LNCAP (cell line): ENCODE measurements around the gene EME1.

ENCODE experiments used
- TF ChIP-seq, protein P1 (sequence below): fragments of 450-650 bp; IDR thresholded peaks from 2 replicates; pipeline ENCODE4 v1.5.1; 2017; ENCODE audit warnings: mild to moderate bottlenecking

The EME1 gene

DNA sequence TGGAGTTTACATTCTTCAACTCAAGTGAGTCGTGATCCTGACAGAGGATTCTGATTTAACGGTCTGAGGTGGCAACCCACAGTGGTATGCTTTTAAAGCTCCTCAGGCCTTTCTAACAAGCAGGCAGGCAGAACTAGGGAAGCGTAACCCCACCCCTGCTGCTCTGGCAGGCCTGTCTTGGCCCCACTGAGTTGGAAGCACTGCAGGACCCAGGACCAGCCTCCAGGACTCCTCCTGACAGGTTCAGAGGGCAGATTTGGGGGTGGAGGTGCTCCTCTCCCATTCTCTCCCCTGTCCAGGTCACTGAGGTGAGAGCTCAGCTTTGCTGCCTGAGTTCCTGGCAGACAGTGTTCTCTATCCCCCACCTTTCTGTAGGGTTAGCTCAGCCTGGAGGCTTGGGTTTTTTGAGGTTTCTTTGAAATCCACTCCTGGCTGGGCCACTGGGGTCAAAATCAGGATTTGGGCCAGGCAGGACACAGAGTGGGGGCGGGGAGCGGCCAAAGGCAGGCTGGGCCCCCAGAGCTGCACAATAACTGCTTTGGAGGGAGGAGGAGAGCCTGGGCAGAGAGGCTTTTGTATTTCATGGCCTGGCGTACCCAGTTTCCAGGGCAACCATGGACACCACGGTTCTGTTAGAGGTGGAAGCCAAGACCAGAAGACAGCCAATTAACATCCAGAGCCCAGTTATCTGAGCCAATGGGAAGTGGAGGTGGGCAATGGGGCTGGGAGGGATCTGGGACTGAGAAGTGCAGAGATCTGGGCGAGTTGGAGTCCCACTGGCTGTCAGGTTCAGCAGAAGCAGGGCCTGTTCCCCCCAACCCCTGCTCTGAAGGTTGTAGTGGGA is 9.6 kb upstream of the EME1 start:
- TF ChIP-seq, protein P1, sequence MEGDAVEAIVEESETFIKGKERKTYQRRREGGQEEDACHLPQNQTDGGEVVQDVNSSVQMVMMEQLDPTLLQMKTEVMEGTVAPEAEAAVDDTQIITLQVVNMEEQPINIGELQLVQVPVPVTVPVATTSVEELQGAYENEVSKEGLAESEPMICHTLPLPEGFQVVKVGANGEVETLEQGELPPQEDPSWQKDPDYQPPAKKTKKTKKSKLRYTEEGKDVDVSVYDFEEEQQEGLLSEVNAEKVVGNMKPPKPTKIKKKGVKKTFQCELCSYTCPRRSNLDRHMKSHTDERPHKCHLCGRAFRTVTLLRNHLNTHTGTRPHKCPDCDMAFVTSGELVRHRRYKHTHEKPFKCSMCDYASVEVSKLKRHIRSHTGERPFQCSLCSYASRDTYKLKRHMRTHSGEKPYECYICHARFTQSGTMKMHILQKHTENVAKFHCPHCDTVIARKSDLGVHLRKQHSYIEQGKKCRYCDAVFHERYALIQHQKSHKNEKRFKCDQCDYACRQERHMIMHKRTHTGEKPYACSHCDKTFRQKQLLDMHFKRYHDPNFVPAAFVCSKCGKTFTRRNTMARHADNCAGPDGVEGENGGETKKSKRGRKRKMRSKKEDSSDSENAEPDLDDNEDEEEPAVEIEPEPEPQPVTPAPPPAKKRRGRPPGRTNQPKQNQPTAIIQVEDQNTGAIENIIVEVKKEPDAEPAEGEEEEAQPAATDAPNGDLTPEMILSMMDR = no peak

DNA sequence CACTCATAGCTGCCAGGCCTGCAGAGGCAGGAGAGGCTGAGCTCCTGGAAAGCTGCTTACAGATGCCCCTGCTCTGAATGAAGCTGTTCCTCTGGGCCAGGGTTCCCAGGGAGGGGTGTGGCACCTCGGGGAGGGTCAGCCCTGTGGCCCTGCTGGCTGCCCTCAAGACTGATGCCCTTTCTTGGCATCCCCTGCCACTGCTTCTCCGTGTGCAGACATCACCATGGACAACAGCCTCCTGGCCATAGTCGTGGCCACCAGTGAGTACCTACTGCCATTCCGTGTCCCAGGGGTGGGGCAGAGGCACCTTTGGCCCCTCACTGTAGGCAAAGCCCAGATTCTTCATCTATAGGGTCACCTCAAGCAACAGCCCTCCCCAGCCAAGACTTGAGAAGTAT is 9.0 kb upstream of the EME1 start:
- TF ChIP-seq, protein P1 = no peak

DNA sequence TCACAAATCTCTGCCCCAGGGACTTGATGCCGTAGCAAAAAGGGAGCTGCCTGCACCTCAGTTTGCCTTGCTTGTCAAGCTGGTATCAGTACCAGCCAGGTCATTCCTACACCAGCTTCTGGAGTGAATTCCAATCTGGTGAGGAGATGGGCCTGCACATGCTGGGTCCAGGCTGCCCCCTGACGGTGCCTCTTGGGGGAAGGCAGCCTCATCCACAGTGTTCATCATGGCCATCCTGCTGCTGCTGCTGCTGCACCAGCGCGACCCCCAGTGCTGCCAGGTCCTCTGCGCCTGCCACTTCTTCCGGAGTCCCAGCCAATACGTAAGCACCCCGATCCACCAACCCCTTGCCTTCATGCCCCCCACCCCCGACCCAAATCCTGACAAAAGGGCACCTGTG is 8.3 kb upstream of the EME1 start:
- TF ChIP-seq, protein P1 = no peak

DNA sequence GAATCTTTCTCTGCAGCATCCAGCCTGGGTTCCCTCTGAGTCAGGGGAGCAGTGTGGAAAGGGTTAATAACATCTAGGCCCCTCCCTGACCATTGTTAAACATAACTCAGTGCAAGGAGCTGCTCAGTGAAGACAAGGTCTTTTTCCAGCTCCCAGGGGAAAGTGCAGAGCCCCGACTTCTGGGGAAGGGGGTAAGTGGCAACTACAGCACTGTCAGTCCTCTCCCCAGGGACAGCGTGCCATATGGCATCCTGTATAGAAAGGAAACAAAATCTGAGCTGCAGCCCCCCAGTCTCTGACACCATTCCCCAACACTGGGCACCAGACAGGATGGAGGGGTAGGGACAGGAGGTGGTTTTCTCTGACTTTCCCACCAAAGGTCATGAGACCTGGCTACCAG is 7.9 kb upstream of the EME1 start:
- TF ChIP-seq, protein P1 = no peak

DNA sequence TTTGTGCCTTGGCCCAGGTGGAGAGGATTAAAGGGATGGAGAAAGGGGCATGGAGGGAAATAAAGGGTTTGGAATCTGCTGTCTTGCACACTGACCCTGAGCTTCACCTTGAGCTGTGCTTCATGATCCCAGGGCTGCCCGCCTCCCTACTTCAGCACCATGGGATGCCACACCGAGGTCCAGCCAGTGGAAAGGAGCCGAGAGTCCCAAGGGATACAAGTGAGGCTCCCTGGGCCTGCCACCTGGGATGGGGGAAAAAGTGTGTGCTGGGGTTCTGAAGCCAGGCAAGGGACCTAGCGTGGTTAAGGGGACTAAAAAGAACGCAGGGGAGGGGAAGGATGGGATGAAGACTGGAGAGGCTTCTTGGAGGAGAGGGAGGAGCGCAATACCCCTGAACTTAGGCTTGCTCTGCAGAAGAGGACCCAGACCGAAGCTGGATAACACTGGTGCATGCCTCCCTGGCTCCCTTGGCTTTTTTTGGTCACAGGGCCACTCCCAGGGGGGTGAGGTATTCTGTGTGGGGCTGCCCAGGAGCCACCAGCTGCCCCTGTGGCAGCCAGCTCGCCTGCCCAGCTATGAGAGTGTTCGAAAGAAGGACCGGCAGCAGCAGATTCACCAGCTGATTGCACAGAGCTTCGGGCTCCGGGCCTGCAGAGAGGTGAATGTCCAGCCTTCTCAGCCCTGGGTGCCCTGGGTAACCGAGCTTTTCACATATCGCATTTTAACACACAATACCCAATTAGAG is 7.2 kb upstream of the EME1 start:
- TF ChIP-seq, protein P1 = no peak

DNA sequence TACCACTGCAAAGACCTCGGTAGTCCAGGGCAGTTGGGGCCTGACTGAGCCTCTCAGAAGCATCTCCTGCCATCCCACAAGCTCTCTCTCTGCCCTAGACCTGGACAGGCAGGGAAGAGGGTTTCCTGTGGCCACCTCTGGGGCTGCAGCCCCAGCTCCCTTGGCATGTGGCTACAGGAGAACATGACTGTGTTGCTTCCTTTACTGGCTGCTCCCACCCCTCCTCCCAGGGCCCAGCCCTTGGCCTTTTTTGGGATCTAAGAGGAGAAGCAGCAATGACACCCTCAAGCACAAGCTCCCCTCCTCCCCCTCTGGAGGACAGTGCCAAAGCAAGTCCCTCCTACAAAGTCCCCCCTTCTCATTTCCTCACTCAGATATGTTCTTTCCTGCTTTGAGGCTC is 5.6 kb upstream of the EME1 start:
- TF ChIP-seq, protein P1 = no peak

DNA sequence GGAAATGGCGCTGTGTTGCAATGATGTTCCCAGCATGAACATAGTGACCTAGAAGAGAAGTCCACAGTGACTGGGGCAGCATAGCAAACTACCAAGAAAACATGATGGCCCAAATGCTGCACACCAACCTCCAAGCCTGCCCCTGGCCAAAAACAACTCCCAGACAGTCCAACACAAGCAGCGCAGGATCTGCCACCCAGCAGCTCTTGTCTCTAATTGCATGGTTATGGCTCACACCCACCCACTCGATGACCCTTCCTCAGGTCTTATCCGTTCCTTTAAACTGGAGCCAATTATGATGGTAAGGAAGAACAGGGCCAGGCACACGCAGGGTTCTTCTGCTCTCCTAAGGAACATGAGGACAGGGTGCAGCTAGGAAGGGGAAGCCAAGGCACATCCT is 3.0 kb upstream of the EME1 start:
- TF ChIP-seq, protein P1 = no peak
